H1 (cell line): ENCODE measurements around the gene DUSP1. TPM values are rescaled to one million over a fixed set of nuclear protein-coding genes. Genes with fewer than 3 reads are reported as not detected.

Experiments
- CTCF ChIA-PET: fragments of 300-600 bp; sonication (Branson Sonifier 250); formaldehyde crosslinking; loops from one replicate; lab custom pipeline; 2021; ENCODE audit not compliant: partially characterized antibody; lab: Charles Lee
- POLR2A ChIA-PET: fragments of 300-600 bp; sonication (Branson Sonifier 250); formaldehyde crosslinking; loops from one replicate; lab custom pipeline; 2021; ENCODE audit warnings: inconsistent platforms; ENCODE audit not compliant: partially characterized antibody; lab: Charles Lee
- DNase-seq, 2 experiments: peaks; one replicate each; pipeline versions ENCODE4 v3.0.0 to v3.0.0-alpha.2; 2010 to 2022; ENCODE audit warnings: low spot score in 2 of 2, low read depth in 1 of 2, mixed read lengths in 1 of 2
- FAIRE-seq: peaks from 2 replicates; lab custom pipeline; 2011; peaks lifted over from hg19 to GRCh38; lab: Jason Lieb, UNC
- H2AFZ ChIP-seq: 2 replicates; pipeline ENCODE4 v1.8.1; 2012; ENCODE audit warnings: low read length, inconsistent platforms
- H2AK5ac ChIP-seq: 2 replicates; pipeline ENCODE4 v1.6.1; 2013; ENCODE audit warnings: low read depth, low read length
- H2BK120ac ChIP-seq: replicated peaks from 2 replicates; pipeline ENCODE3; 2013; ENCODE audit warnings: low read depth, low read length, inconsistent platforms
- H2BK12ac ChIP-seq: 2 replicates; pipeline ENCODE4 v1.6.1; 2013; ENCODE audit warnings: low read depth, low read length
- H2BK15ac ChIP-seq: 2 replicates; pipeline ENCODE4 v1.6.1; 2013; ENCODE audit warnings: low read length
- H2BK20ac ChIP-seq: 2 replicates; pipeline ENCODE4 v1.6.1; 2013; ENCODE audit warnings: low read length
- H2BK5ac ChIP-seq: 2 replicates; pipeline ENCODE4 v1.6.1; 2013; ENCODE audit warnings: low read depth, low read length
- H3K14ac ChIP-seq: 2 replicates; pipeline ENCODE4 v1.6.1; 2013; ENCODE audit warnings: inconsistent platforms; ENCODE audit not compliant: insufficient read length
- H3K18ac ChIP-seq: 2 replicates; pipeline ENCODE4 v1.6.1; 2013; ENCODE audit warnings: low read length; ENCODE audit errors: extremely low read depth
- H3K23ac ChIP-seq: 2 replicates; pipeline ENCODE4 v1.6.1; 2013; ENCODE audit warnings: inconsistent platforms; ENCODE audit not compliant: insufficient read length
- H3K23me2 ChIP-seq: 2 replicates; pipeline ENCODE4 v1.6.1; 2013; ENCODE audit warnings: low read depth, low read length
- H3K27ac ChIP-seq: 2 replicates; pipeline ENCODE4 v1.6.1; 2011; ENCODE audit warnings: low read depth, low read length, inconsistent platforms
- H3K27me3 ChIP-seq, 4 experiments: replicated peaks in 1 of 4; 1 replicate in 1 of 4; 2 replicates in 3 of 4; pipeline versions ENCODE4 v1.6.1 to v1.8.1; 2011 to 2013; ENCODE audit warnings: low read length in 3 of 4, mild to moderate bottlenecking in 3 of 4, inconsistent platforms in 2 of 4, mixed read lengths in 2 of 4, moderate library complexity in 1 of 4; ENCODE audit not compliant: control insufficient read depth in 3 of 4, insufficient read depth in 3 of 4; ENCODE audit errors: extremely low read depth in 1 of 4
- H3K36me3 ChIP-seq, 4 experiments: 2 replicates each; pipeline versions ENCODE4 v1.6.1 to v1.8.1; 2011 to 2013; ENCODE audit warnings: mild to moderate bottlenecking in 4 of 4, low read length in 3 of 4, moderate library complexity in 2 of 4, control low read depth in 1 of 4, inconsistent platforms in 1 of 4; ENCODE audit not compliant: insufficient read depth in 4 of 4, control insufficient read depth in 2 of 4
- H3K4ac ChIP-seq: replicated peaks from 2 replicates; pipeline ENCODE3; 2013; ENCODE audit warnings: low read length, low read depth, mixed read lengths, inconsistent platforms; ENCODE audit not compliant: insufficient read length
- H3K4me1 ChIP-seq, 4 experiments: replicated peaks in 1 of 4; 1 replicate in 1 of 4; 2 replicates in 3 of 4; pipeline versions ENCODE4 v1.6.1 to v1.8.1; 2011 to 2013; ENCODE audit warnings: low read length in 3 of 4, inconsistent platforms in 2 of 4, mixed read lengths in 1 of 4; ENCODE audit not compliant: insufficient read depth in 4 of 4, control insufficient read depth in 3 of 4
- H3K4me2 ChIP-seq, 2 experiments: 2 replicates each; pipeline versions ENCODE4 v1.6.1 to v1.8.1; 2011 to 2013; ENCODE audit warnings: low read depth in 2 of 2, low read length in 2 of 2, control low read depth in 1 of 2, inconsistent platforms in 1 of 2, mild to moderate bottlenecking in 1 of 2; ENCODE audit not compliant: insufficient read depth in 1 of 2
- H3K4me3 ChIP-seq, 4 experiments: fragments of 200-600, 300-600 bp in 1 of 4; sonication (generic), shearing (Covaris generic), sonication (Bioruptor Twin) in 1 of 4; 2 replicates each; pipeline versions ENCODE4 v1.5.1 to v1.8.1; 2011 to 2016; ENCODE audit warnings: low read length in 4 of 4, low read depth in 3 of 4, control low read depth in 2 of 4, inconsistent platforms in 2 of 4, mild to moderate bottlenecking in 2 of 4, mixed read lengths in 1 of 4, moderate library complexity in 1 of 4; ENCODE audit not compliant: insufficient read depth in 2 of 4; ENCODE audit errors: extremely low read depth in 1 of 4
- H3K56ac ChIP-seq: replicated peaks from 2 replicates; pipeline ENCODE3; 2013; ENCODE audit warnings: low read depth, mild to moderate bottlenecking, mixed read lengths, low read length, inconsistent platforms; ENCODE audit not compliant: insufficient read length
- H3K79me1 ChIP-seq: 2 replicates; pipeline ENCODE4 v1.6.1; 2013; ENCODE audit warnings: low read depth, low read length, control low read depth
- H3K79me2 ChIP-seq, 2 experiments: 2 replicates each; pipeline versions ENCODE4 v1.6.1 to v1.8.1; 2012 to 2013; ENCODE audit warnings: low read length in 2 of 2, mild to moderate bottlenecking in 2 of 2, inconsistent platforms in 1 of 2; ENCODE audit not compliant: insufficient read depth in 2 of 2, control insufficient read depth in 1 of 2
- H3K9ac ChIP-seq, 4 experiments: replicated peaks in 1 of 4; 1 replicate in 1 of 4; 2 replicates in 3 of 4; pipeline versions ENCODE4 v1.6.1 to v1.8.1; 2011 to 2013; ENCODE audit warnings: low read depth in 3 of 4, low read length in 3 of 4, control low read depth in 2 of 4, mild to moderate bottlenecking in 2 of 4, moderate library complexity in 2 of 4, inconsistent platforms in 1 of 4; ENCODE audit errors: extremely low read depth in 1 of 4
- H3K9me3 ChIP-seq, 2 experiments: 2 replicates each; pipeline versions ENCODE4 v1.6.1 to v1.8.1; 2012 to 2013; ENCODE audit warnings: mild to moderate bottlenecking in 2 of 2, moderate library complexity in 2 of 2, control low read depth in 1 of 2, inconsistent platforms in 1 of 2, low read depth in 1 of 2, low read length in 1 of 2, mixed read lengths in 1 of 2; ENCODE audit not compliant: insufficient read depth in 2 of 2
- H4K20me1 ChIP-seq, 2 experiments: replicated peaks in 1 of 2; 2 replicates each; pipeline versions ENCODE3 to v1.8.1; 2011 to 2013; ENCODE audit warnings: inconsistent platforms in 2 of 2, low read length in 2 of 2, mild to moderate bottlenecking in 1 of 2; ENCODE audit not compliant: insufficient read depth in 2 of 2, control insufficient read depth in 1 of 2
- H4K5ac ChIP-seq: 2 replicates; pipeline ENCODE4 v1.6.1; 2013; ENCODE audit warnings: low read length, low read depth, mixed read lengths, inconsistent platforms; ENCODE audit not compliant: insufficient read length
- H4K8ac ChIP-seq: 2 replicates; pipeline ENCODE4 v1.8.0; 2013; ENCODE audit warnings: mild to moderate bottlenecking, moderate library complexity, low read length, inconsistent platforms; ENCODE audit not compliant: insufficient read depth; ENCODE audit errors: extremely low read depth
- H4K91ac ChIP-seq: replicated peaks from 2 replicates; pipeline ENCODE3; 2013; ENCODE audit warnings: low read length, mixed read lengths, inconsistent platforms; ENCODE audit not compliant: insufficient read length
- ATF2 ChIP-seq: IDR thresholded peaks from 2 replicates; pipeline ENCODE4 v1.6.1; 2012; ENCODE audit warnings: low read length, inconsistent platforms
- SIN3A ChIP-seq, 2 experiments: IDR thresholded peaks in 1 of 2; conservative IDR thresholded peaks in 1 of 2; 2 replicates each; pipeline ENCODE4 v1.6.1; 2011 to 2012; ENCODE audit warnings: low read length in 2 of 2, improper control_type of control experiment in 1 of 2, low read depth in 1 of 2, mild to moderate bottlenecking in 1 of 2
- USF2 ChIP-seq: IDR thresholded peaks from 2 replicates; pipeline ENCODE4 v1.6.1; 2011; ENCODE audit warnings: low read length, improper control_type of control experiment
- WGBS, 2 experiments: shearing (Covaris generic) in 1 of 2; methylation state at CpG; one replicate each; pipeline versions ENCODE4 v1.1.6 to v1.1.7; 2013 to 2015; ENCODE audit warnings: low lambda C conversion rate in 2 of 2, mixed read lengths in 2 of 2, inconsistent platforms in 1 of 2, low coverage in 1 of 2, missing lambda C conversion rate in 1 of 2; ENCODE audit not compliant: insufficient replicate concordance in 2 of 2, insufficient coverage in 1 of 2, insufficient read length in 1 of 2; ENCODE audit errors: extremely low coverage in 1 of 2, missing lambda C conversion rate in 1 of 2; 5-methylcytosine and 5-hydroxymethylcytosine counted together
- polyA plus RNA-seq, 7 experiments: library from polyadenylated mRNA; depleted of rRNA in 3 of 7; stranded (reverse) in 5 of 7; unstranded in 2 of 7; fragments of >200 nt in 5 of 7; fragments of 200-250 nt in 2 of 7; gene quantifications; 1 replicate in 5 of 7; 2 replicates in 1 of 7; 4 replicates in 1 of 7; pipeline versions ENCODE4 v1.2.1 to v1.2.3, GENCODE V29; 2011 to 2013; ENCODE audit warnings: missing spikeins in 2 of 7, mixed read lengths in 2 of 7
- total RNA-seq: library from RNA; stranded (reverse); fragmentation: NEBNext Ultra II Directional; extraction: Animal tissue kit (Norgen Biotek cat#: 25700); gene quantifications from 2 replicates; pipeline ENCODE4 v1.2.1, GENCODE V29; 2021

DUSP1 gene
- total and polyA plus RNA-seq, 2 of the 8 experiments (the other 6 are each of a cell fraction or from before 2014, with no cell fraction given): 6.5 to 11.7 TPM

- 95% methylated on average over 9 of the region's 9 CpGs; no CpG with 5 or more reads in 1 of the 2 experiments for WGBS, 2 experiments
- no peaks in the 10 kb centered on the region for H4K20me1 ChIP-seq
- TF ChIP-seq ATF2: no peak
- no peak for TF ChIP-seq SIN3A (conservative IDR thresholded peaks at IDR 0.05 in 1 of 2, IDR thresholded peaks at IDR 0.05 in 1 of 2; ENCODE audit: low read depth in 1 of 2, low read length in 2 of 2)
- TF ChIP-seq USF2: peak; percentile 41; the same call in 1 of the 2 replicates
- H3K23me2 ChIP-seq: no peaks in the 10 kb centered on the region
- H2BK20ac ChIP-seq: no peak overlapping the region
- H3K4me1 ChIP-seq: peaks cover 0 to 3% (median 0%) of the 10 kb centered on the region in 4 experiments; a peak in 4 of 7 replicates
- H3K4ac ChIP-seq: no peak overlapping the region
- H3K27me3 ChIP-seq: peaks cover 0 to 2% (median 0%) of the 10 kb centered on the region in 4 experiments; a peak in 3 of 7 replicates
- H3K36me3 ChIP-seq: no peaks in the 10 kb centered on the region
- H2AFZ ChIP-seq: no peak overlapping the region
- H3K4me3 ChIP-seq: no peak overlapping the region
- no peak overlapping the region for H3K14ac ChIP-seq
- no peak overlapping the region for H2BK5ac ChIP-seq
- ChIA-PET CTCF (interaction anchor here (0.7 to 1.7 kb wide), 5 partner anchors 65 to 142 kb away, joined by 3 to 6 read pairs (median 3); no protein-coding TSS in a partner anchor), POLR2A (interaction anchor here (5.3 kb wide), 1 partner anchor 19 kb away, joined by 36 read pairs; the partner anchor contains the start of gene DUSP1)
- H4K8ac ChIP-seq: no peak overlapping the region
- DNase-seq: no peak
- no peak overlapping the region for H2AK5ac ChIP-seq
- H2BK120ac ChIP-seq: no peak overlapping the region
- H3K9ac ChIP-seq: no peak overlapping the region
- no peaks in the 10 kb centered on the region for H3K79me1 ChIP-seq
- H2BK12ac ChIP-seq: no peak overlapping the region
- H4K91ac ChIP-seq: no peak overlapping the region
- H3K18ac ChIP-seq: no peak overlapping the region
- no peak overlapping the region for H3K56ac ChIP-seq
- no peak overlapping the region for H3K23ac ChIP-seq
- H4K5ac ChIP-seq: no peak overlapping the region
- no peak for FAIRE-seq
- H2BK15ac ChIP-seq: no peak overlapping the region
- no peak overlapping the region for H3K4me2 ChIP-seq
- H3K79me2 ChIP-seq: no peaks in the 10 kb centered on the region
- no peak overlapping the region for H3K27ac ChIP-seq
- H3K9me3 ChIP-seq: no peaks in the 10 kb centered on the region
Observed at GRCh38 chr5:172789687-172790495, 18.9 kb upstream of the DUSP1 start.
